K562 (cell line): Measurements from ENCODE around the gene DHCR7. TPM values are rescaled to one million over a fixed set of nuclear protein-coding genes. Genes with fewer than 3 reads are reported as not detected.
A peak's percentile ranks its signal among the peaks of the same experiment; 100 is the strongest.

Experiments used
- BCOR ChIP-seq: fragments of 450-650 bp; IDR thresholded peaks from 2 replicates; pipeline ENCODE4 v1.6.1; 2016
- CBFA2T2 ChIP-seq: fragments of 450-650 bp; conservative IDR thresholded peaks from 2 replicates; pipeline ENCODE4 v1.6.1; 2017; ENCODE audit warnings: mild to moderate bottlenecking
- DIDO1 ChIP-seq: fragments of 450-650 bp; IDR thresholded peaks from 2 replicates; pipeline ENCODE4 v1.6.1; 2016; ENCODE audit warnings: low read depth, missing biosample characterization, missing genetic modification characterization
- EHMT2 ChIP-seq: fragments of 450-650 bp; IDR thresholded peaks from 2 replicates; pipeline ENCODE4 v1.6.1; 2018; ENCODE audit warnings: antibody characterized with exemption
- EWSR1 ChIP-seq: fragments of 450-650 bp; IDR thresholded peaks from 2 replicates; pipeline ENCODE4 v1.6.1; 2018; ENCODE audit warnings: borderline replicate concordance, mild to moderate bottlenecking, low read depth, moderate library complexity; ENCODE audit not compliant: partially characterized antibody
- FOXM1 ChIP-seq, 2 experiments: fragments of 450-650 bp in 1 of 2; sonication (generic) in 1 of 2; formaldehyde crosslinking in 1 of 2; IDR thresholded peaks; 2 replicates each; pipeline versions ENCODE4 v1.6.1 to v1.9.0; 2017 to 2022; ENCODE audit warnings: low read depth in 2 of 2, mild to moderate bottlenecking in 2 of 2, missing genetic modification reagents in 1 of 2, moderate library complexity in 1 of 2
- KAT7 ChIP-seq: sonication (generic); formaldehyde crosslinking; IDR thresholded peaks from 2 replicates; pipeline ENCODE4 v1.8.0; 2022; ENCODE audit warnings: missing genetic modification reagents, mild to moderate bottlenecking, borderline replicate concordance
- NCOA6 ChIP-seq: fragments of 450-650 bp; IDR thresholded peaks from 2 replicates; pipeline ENCODE4 v1.6.1; 2017; ENCODE audit warnings: mild to moderate bottlenecking
- NCOR1 ChIP-seq: fragments of 450-650 bp; IDR thresholded peaks from 2 replicates; pipeline ENCODE4 v1.6.1; 2016; ENCODE audit warnings: mild to moderate bottlenecking, moderate library complexity
- POLR2A ChIP-seq: fragments of 450-650 bp; conservative IDR thresholded peaks from 2 replicates; pipeline ENCODE4 v1.6.1; 2016
- POLR2AphosphoS2 ChIP-seq: IDR thresholded peaks from 2 replicates; pipeline ENCODE4 v1.6.1; 2012; ENCODE audit warnings: low read length, improper control_type of control experiment
- RBM39 ChIP-seq: fragments of 200-400 bp; formaldehyde crosslinking; optimal IDR thresholded peaks from 2 replicates; pipeline ENCODE3; 2018; ENCODE audit warnings: low read depth, low read length
- SRSF7 ChIP-seq: fragments of 200-400 bp; formaldehyde crosslinking; optimal IDR thresholded peaks from 2 replicates; pipeline ENCODE3; 2017; ENCODE audit warnings: mild to moderate bottlenecking, low read depth, low read length
- TCFL5 ChIP-seq: fragments of 250-450 bp; sonication (Bioruptor Pico); conservative IDR thresholded peaks from 2 replicates; pipeline ENCODE4 v1.6.1; 2021; ENCODE audit warnings: mild to moderate bottlenecking, moderate library complexity, matching md5 sums
- ZBTB17 ChIP-seq: fragments of 450-650 bp; formaldehyde crosslinking; IDR thresholded peaks from 2 replicates; pipeline ENCODE4 v1.4.0; 2020; ENCODE audit warnings: mild to moderate bottlenecking
- ZC3H11A ChIP-seq: IDR thresholded peaks from 2 replicates; pipeline ENCODE4 v1.6.1; 2012; ENCODE audit warnings: low read depth, low read length, improper control_type of control experiment
- ZNF274 ChIP-seq: IDR thresholded peaks from 2 replicates; pipeline ENCODE4 v1.6.1; 2011; ENCODE audit warnings: low read depth, mild to moderate bottlenecking, low read length, moderate library complexity, borderline replicate concordance
- ZNF586 ChIP-seq: fragments of 450-650 bp; formaldehyde crosslinking; conservative IDR thresholded peaks from 2 replicates; pipeline ENCODE4 v1.4.0; 2020; ENCODE audit warnings: mild to moderate bottlenecking, moderate library complexity
- ZNF668 ChIP-seq: fragments of 250-450 bp; sonication (Bioruptor Pico); IDR thresholded peaks from 2 replicates; pipeline ENCODE4 v1.8.0; 2022; ENCODE audit warnings: mild to moderate bottlenecking, inconsistent platforms
- polyA plus RNA-seq, 8 experiments: library from polyadenylated mRNA; depleted of rRNA in 4 of 8; stranded (reverse) in 5 of 8; unstranded in 3 of 8; fragments of >200 nt; fragmentation: Nextera tagmentation in 2 of 8; fragmentation: Illumina TruSeq in 1 of 8; extraction: Ambion mirVana in 2 of 8; extraction: Trizol in 1 of 8; gene quantifications; 2 replicates each; pipeline versions ENCODE4 v1.2.1 to v1.2.3, GENCODE V29; 2011 to 2014; ENCODE audit warnings: inconsistent platforms in 1 of 8, missing spikeins in 1 of 8
- total RNA-seq, 7 experiments: library from RNA; depleted of rRNA in 6 of 7; stranded (reverse); fragments of >200 nt in 6 of 7; fragmentation: Illumina TruSeq in 2 of 7; extraction: Trizol in 2 of 7; gene quantifications; 2 replicates each; pipeline versions ENCODE4 v1.2.1 to v1.2.3, GENCODE V29; 2011 to 2021; ENCODE audit warnings: low replicate concordance in 1 of 7
- TF ChIP-seq, protein P1 (sequence below): sonication (generic); formaldehyde crosslinking; IDR thresholded peaks from 2 replicates; pipeline ENCODE4 v1.8.0; 2022; ENCODE audit warnings: mild to moderate bottlenecking, missing genetic modification reagents
- TF ChIP-seq, protein P2 (sequence below): fragments of 250-450 bp; sonication (Bioruptor Pico); IDR thresholded peaks from 2 replicates; pipeline ENCODE4 v1.8.0; 2021; ENCODE audit warnings: borderline replicate concordance, mild to moderate bottlenecking, moderate library complexity; ENCODE audit not compliant: poor library complexity, severe bottlenecking
- TF ChIP-seq, protein P3 (sequence below), 2 experiments: fragments of 200-800 bp in 1 of 2; sonication (Bioruptor generic) in 1 of 2; sonication (generic) in 1 of 2; formaldehyde crosslinking in 1 of 2; IDR thresholded peaks in 1 of 2; conservative IDR thresholded peaks in 1 of 2; 2 replicates each; pipeline versions ENCODE4 v1.5.0 to v1.6.1; 2016 to 2020; ENCODE audit warnings: missing compliant biosample characterization in 1 of 2, missing genetic modification characterization in 1 of 2, missing genetic modification reagents in 1 of 2

Gene DHCR7
- total and polyA plus RNA-seq, 9 of the 15 experiments (the other 6 are each of a cell fraction or from before 2014, with no cell fraction given), result 8.4 to 192 (median 82.4) TPM

DNA sequence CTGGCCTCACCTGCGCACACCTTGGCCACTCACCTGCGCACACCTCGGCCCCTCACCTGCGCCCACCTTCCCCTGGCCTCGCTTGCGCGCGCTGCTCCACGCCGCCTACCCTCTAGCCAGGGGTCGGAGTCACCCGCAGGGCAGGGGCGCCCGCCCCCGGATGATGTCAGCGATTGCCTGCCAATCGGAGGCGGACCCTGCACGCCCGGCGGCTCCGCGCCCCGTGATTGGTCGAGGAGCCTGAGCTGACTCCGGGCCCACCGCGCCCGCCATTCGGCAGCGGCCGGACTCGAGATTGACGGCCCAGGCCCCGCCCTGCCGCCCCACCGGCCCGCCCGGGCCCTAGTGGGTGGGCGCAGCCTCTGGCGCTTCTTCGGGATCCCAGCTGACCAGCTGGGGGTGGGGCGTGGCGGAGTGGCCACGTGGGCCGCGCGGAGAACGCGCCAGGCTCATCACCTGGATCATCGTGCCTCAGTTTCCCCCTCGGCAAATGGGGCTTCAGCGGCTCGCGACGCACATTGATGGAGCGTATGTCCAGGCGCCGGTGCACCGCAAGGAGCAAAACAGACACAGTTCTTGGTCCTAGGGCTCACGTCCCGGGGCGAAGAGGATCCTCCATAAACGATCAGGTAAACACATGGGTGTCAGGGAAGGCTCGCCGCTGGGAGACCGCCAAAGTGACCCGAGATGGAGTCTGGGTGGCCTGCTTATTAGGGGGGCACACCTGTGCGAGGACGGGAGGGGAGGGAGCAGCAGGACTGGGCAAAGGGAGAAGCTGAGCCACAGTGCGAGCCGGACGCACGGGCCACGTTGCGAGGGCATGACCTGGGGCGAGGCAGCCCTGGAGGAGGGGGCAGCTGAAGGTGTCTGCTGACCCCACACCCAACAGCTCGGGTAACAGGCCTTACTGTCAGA lies at the start of gene DHCR7 (continued):
- TF ChIP-seq, protein P1, sequence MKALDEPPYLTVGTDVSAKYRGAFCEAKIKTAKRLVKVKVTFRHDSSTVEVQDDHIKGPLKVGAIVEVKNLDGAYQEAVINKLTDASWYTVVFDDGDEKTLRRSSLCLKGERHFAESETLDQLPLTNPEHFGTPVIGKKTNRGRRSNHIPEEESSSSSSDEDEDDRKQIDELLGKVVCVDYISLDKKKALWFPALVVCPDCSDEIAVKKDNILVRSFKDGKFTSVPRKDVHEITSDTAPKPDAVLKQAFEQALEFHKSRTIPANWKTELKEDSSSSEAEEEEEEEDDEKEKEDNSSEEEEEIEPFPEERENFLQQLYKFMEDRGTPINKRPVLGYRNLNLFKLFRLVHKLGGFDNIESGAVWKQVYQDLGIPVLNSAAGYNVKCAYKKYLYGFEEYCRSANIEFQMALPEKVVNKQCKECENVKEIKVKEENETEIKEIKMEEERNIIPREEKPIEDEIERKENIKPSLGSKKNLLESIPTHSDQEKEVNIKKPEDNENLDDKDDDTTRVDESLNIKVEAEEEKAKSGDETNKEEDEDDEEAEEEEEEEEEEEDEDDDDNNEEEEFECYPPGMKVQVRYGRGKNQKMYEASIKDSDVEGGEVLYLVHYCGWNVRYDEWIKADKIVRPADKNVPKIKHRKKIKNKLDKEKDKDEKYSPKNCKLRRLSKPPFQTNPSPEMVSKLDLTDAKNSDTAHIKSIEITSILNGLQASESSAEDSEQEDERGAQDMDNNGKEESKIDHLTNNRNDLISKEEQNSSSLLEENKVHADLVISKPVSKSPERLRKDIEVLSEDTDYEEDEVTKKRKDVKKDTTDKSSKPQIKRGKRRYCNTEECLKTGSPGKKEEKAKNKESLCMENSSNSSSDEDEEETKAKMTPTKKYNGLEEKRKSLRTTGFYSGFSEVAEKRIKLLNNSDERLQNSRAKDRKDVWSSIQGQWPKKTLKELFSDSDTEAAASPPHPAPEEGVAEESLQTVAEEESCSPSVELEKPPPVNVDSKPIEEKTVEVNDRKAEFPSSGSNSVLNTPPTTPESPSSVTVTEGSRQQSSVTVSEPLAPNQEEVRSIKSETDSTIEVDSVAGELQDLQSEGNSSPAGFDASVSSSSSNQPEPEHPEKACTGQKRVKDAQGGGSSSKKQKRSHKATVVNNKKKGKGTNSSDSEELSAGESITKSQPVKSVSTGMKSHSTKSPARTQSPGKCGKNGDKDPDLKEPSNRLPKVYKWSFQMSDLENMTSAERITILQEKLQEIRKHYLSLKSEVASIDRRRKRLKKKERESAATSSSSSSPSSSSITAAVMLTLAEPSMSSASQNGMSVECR, result peak; percentile 99
- TF ChIP-seq ZBTB17 (CRISPR knock-in tag) (no peak), ZC3H11A (no peak), TCFL5 (CRISPR knock-in tag) (no peak), CBFA2T2 (peak; percentile 14; the same call in 1 of the 2 replicates), NCOA6 (no peak), KAT7 (CRISPR knock-in tag) (no peak), RBM39 (no peak), SRSF7 (no peak), FOXM1 (IDR thresholded peaks at IDR 0.05; ENCODE audit: low read depth) (no peak), FOXM1 (CRISPR knock-in tag; IDR thresholded peaks at IDR 0.05; ENCODE audit: low read depth) (no peak), DIDO1 (tag) (no peak), BCOR (peak; percentile 95), POLR2AphosphoS2 (no peak), ZNF274 (no peak), POLR2A (peak; percentile 79), NCOR1 (no peak), ZNF668 (CRISPR knock-in tag) (no peak), ZNF586 (CRISPR knock-in tag) (no peak), EHMT2 (no peak), EWSR1 (no peak)
- TF ChIP-seq, protein P2, sequence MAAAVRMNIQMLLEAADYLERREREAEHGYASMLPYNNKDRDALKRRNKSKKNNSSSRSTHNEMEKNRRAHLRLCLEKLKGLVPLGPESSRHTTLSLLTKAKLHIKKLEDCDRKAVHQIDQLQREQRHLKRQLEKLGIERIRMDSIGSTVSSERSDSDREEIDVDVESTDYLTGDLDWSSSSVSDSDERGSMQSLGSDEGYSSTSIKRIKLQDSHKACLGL, result peak; percentile 89
- TF ChIP-seq, protein P3, sequence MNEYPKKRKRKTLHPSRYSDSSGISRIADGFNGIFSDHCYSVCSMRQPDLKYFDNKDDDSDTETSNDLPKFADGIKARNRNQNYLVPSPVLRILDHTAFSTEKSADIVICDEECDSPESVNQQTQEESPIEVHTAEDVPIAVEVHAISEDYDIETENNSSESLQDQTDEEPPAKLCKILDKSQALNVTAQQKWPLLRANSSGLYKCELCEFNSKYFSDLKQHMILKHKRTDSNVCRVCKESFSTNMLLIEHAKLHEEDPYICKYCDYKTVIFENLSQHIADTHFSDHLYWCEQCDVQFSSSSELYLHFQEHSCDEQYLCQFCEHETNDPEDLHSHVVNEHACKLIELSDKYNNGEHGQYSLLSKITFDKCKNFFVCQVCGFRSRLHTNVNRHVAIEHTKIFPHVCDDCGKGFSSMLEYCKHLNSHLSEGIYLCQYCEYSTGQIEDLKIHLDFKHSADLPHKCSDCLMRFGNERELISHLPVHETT (CRISPR knock-in tag; conservative IDR thresholded peaks at IDR 0.05 in 1 of 2, IDR thresholded peaks at IDR 0.05 in 1 of 2), result no peak
